Left ventricle myocardium inferior (tissue), 1 donor: Measurements from ENCODE around the gene GGA2. TPM values are rescaled to one million over a fixed set of nuclear protein-coding genes. Genes with fewer than 3 reads are reported as not detected.
"Not testable (repeated sequence)": the region's sequence is repeated elsewhere in the genome, so short reads cannot be mapped to it uniquely, and the experiment has no call there.

Experiments used
- DNase-seq: peaks from one replicate; pipeline ENCODE4 v3.0.0-alpha.2; 2020
- H3K27ac ChIP-seq: fragments of 200-600 bp; replicated peaks from 2 replicates; pipeline ENCODE4 v1.8.0; 2021
- H3K27me3 ChIP-seq: fragments of 200-600 bp; 2 replicates; pipeline ENCODE4 v1.8.0; 2021; ENCODE audit warnings: low read depth
- H3K36me3 ChIP-seq: fragments of 200-600 bp; 2 replicates; pipeline ENCODE4 v1.8.0; 2021
- H3K4me1 ChIP-seq: fragments of 200-600 bp; 2 replicates; pipeline ENCODE4 v1.8.0; 2021
- H3K4me3 ChIP-seq: fragments of 200-600 bp; 2 replicates; pipeline ENCODE4 v1.8.0; 2021; ENCODE audit warnings: mild to moderate bottlenecking, moderate library complexity
- H3K9me3 ChIP-seq: fragments of 200-600 bp; replicated peaks from 2 replicates; pipeline ENCODE4 v1.8.0; 2021
- intact Hi-C: fragments of 100-400 bp; cut with micrococcal nuclease; formaldehyde crosslinking; loops from one replicate; pipeline ENCODE4 v1.11.0; 2022
- total RNA-seq: library from RNA; stranded (reverse); fragmentation: NEBNext Ultra II Directional; extraction: Animal tissue kit (Norgen Biotek cat#: 25700); gene quantifications from one replicate; pipeline ENCODE4 v1.2.1, GENCODE V29; 2021
- TF ChIP-seq, protein P1 (sequence below): fragments of 200-600 bp; IDR thresholded peaks from 2 replicates; pipeline ENCODE4 v1.8.0; 2021; ENCODE audit warnings: antibody characterized with exemption, mild to moderate bottlenecking, borderline replicate concordance
- donor health status: DM: no; HTN: yes; CAD: no; lungs with severe emphysema.

GGA2 gene
- total RNA-seq, 1 donor from 2014 or later = 59.4 TPM

DNA sequence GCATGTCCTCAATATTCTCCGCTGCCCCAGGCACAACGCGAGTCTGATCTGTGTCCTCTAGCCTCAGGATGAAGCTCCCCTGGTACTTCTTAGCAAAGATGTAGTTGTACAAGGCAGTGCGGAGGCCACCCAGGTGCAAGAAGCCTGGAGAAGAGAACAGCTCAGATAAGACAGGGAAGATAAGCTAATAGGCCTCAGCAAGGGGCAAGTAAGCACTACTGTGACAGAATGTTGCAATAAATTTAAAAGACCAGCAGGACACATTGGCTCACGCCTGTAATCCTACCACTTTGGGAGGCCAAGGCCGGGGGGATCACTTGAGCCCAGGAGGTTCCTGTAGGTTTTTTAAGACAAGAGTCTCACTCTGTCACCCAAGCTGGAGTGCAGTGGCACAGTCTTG is 41.9 kb upstream of the GGA2 start:
- intact Hi-C loops = no loop called here

DNA sequence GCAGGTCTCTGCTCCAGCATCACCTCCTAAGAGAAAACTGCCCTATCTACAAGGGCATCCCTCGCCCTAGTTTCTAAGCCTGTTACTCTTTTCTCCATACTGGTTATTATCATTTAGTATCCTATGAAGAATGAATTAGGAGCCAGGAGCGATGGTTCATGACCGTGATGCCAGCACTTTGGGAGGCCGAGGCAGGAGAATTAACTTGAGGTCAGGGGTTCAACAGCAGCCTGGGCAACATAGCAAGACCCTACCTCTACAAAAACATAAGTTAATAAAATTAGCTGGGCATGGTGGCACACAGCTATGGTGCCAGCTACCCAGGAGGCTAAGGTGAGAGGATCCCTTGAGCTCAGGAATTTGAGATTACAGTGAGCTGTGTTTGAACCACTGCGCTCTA is 39.6 kb upstream of the GGA2 start:
- no peaks in the 10 kb centered on the region for H3K27me3 ChIP-seq
- H3K36me3 ChIP-seq = peaks cover 76% of the 10 kb centered on the region
- no peaks in the 10 kb centered on the region for H3K4me1 ChIP-seq
- no peak overlapping the region for H3K27ac ChIP-seq
- no peaks in the 10 kb centered on the region for H3K9me3 ChIP-seq
- intact Hi-C loops = no loop called here
- H3K4me3 ChIP-seq = no peak overlapping the region
- TF ChIP-seq, protein P1, sequence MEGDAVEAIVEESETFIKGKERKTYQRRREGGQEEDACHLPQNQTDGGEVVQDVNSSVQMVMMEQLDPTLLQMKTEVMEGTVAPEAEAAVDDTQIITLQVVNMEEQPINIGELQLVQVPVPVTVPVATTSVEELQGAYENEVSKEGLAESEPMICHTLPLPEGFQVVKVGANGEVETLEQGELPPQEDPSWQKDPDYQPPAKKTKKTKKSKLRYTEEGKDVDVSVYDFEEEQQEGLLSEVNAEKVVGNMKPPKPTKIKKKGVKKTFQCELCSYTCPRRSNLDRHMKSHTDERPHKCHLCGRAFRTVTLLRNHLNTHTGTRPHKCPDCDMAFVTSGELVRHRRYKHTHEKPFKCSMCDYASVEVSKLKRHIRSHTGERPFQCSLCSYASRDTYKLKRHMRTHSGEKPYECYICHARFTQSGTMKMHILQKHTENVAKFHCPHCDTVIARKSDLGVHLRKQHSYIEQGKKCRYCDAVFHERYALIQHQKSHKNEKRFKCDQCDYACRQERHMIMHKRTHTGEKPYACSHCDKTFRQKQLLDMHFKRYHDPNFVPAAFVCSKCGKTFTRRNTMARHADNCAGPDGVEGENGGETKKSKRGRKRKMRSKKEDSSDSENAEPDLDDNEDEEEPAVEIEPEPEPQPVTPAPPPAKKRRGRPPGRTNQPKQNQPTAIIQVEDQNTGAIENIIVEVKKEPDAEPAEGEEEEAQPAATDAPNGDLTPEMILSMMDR = no peak
- DNase-seq = no peak

More for the DNA sequence above, 41.9 kb upstream of the GGA2 start:
- TF ChIP-seq, protein P1 = no peak
- no peaks in the 10 kb centered on the region for H3K27me3 ChIP-seq
- no peaks in the 10 kb centered on the region for H3K9me3 ChIP-seq
- no peak overlapping the region for H3K27ac ChIP-seq
- peaks cover 9% of the 10 kb centered on the region for H3K4me1 ChIP-seq
- H3K4me3 ChIP-seq = no peak overlapping the region
- DNase-seq = no peak
- H3K36me3 ChIP-seq = peaks cover 54% of the 10 kb centered on the region

- TF ChIP-seq, protein P1 = no peak
- intact Hi-C loops = no loop called here
- H3K9me3 ChIP-seq = no peaks in the 10 kb centered on the region
- DNase-seq = no peak
- no peaks in the 10 kb centered on the region for H3K27me3 ChIP-seq
- no peak overlapping the region for H3K4me3 ChIP-seq
- no peak overlapping the region for H3K27ac ChIP-seq
- H3K36me3 ChIP-seq = peaks cover 87% of the 10 kb centered on the region
- no peaks in the 10 kb centered on the region for H3K4me1 ChIP-seq
Observed at GRCh38 chr16:23544436-23544835, 34.1 kb upstream of the GGA2 start.

DNA sequence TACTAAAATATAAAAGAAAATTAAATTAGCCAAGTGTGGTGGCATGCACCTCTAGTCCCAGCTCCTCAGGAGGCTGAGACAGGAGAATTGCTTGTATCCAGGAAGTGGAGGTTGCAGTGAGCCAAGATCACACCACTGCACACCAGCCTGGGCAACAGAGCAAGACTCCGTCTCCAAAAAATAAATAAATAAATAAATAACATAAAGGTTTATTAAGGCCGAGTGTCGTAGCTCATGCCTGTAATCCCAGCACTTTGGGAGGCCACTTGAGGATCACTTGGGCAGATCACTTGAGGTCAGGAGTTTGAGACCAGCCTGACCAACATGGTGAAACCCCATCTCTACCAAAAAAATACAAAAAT is 30.5 kb upstream of the GGA2 start:
- H3K27me3 ChIP-seq, DNase-seq, H3K4me3 ChIP-seq, H3K27ac ChIP-seq, H3K4me1 ChIP-seq, H3K9me3 ChIP-seq, intact Hi-C loops: not testable (repeated sequence)
- peaks cover 86% of the 10 kb centered on the region for H3K36me3 ChIP-seq

DNA sequence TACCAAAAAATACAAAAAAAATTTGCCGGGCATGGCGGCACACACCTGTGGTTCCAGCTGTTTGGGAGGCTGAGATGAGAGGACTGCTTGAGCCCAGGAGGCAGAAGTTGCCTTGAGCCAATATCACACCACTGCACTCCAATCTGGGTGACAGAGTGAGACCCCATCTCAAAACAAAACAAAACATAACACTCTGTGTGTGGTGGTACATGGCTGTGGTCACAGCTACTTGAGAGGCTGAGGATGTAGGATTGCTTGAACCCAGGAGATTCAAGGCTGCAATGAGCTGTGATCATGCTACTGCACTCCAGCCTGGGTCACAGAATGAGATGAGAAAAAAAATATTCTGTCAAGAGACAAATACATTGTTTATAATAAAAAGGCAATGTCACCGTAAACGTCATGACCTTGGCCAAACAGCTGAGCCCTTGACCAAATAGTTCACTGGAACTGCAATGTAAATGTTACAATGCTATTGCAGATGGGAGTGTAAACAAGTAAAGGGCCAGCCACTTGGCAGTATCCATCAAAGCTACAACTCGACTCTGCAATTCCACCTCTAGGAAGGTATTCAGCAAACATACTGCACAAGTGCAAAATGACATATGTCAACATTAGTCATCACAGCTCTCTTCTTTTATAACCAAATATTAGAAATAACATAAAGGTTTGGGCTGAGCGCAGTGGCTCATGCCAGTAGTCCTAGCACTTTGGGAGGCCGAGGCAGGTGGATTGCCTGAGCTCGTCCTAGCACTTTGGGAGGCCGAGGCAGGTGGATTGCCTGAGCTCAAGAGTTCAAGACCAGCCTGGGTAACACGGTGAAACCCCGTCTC is 29.9 kb upstream of the GGA2 start:
- no peaks in the 10 kb centered on the region for H3K4me1 ChIP-seq
- intact Hi-C loops = no loop called here
- H3K27ac ChIP-seq = no peak overlapping the region
- no peaks in the 10 kb centered on the region for H3K27me3 ChIP-seq
- H3K9me3 ChIP-seq = no peaks in the 10 kb centered on the region
- TF ChIP-seq, protein P1 = no peak
- no peak for DNase-seq
- peaks cover 86% of the 10 kb centered on the region for H3K36me3 ChIP-seq
- no peak overlapping the region for H3K4me3 ChIP-seq

GRCh38 chr16:23538919-23539278 is 28.6 kb upstream of the GGA2 start:
- H3K36me3 ChIP-seq = peaks cover 86% of the 10 kb centered on the region
- DNase-seq = no peak
- TF ChIP-seq, protein P1 = no peak
- no peaks in the 10 kb centered on the region for H3K4me1 ChIP-seq
- no peak overlapping the region for H3K27ac ChIP-seq
- no peaks in the 10 kb centered on the region for H3K9me3 ChIP-seq
- no peaks in the 10 kb centered on the region for H3K27me3 ChIP-seq
- no peak overlapping the region for H3K4me3 ChIP-seq
- intact Hi-C loops = no loop called here
